HepG2 (cell line): ENCODE data around the gene BACH2.

Source experiments
- BCL6 ChIP-seq: IDR thresholded peaks from 2 replicates; pipeline ENCODE4 v1.6.1; 2016; ENCODE audit warnings: missing genetic modification reagents, missing compliant biosample characterization
- CCAR2 ChIP-seq: fragments of 200-400 bp; formaldehyde crosslinking; optimal IDR thresholded peaks from 2 replicates; pipeline ENCODE3; 2018; ENCODE audit warnings: low read depth, mild to moderate bottlenecking, low read length, moderate library complexity
- CTCF ChIP-seq: sonication (generic); formaldehyde crosslinking; IDR thresholded peaks from 2 replicates; pipeline ENCODE4 v1.5.0; 2020; ENCODE audit warnings: mild to moderate bottlenecking, missing genetic modification reagents, moderate library complexity
- GPN1 ChIP-seq: sonication (generic); formaldehyde crosslinking; IDR thresholded peaks from 2 replicates; pipeline ENCODE4 v1.5.1; 2020; ENCODE audit warnings: missing genetic modification reagents, borderline replicate concordance
- HOMEZ ChIP-seq: IDR thresholded peaks from 2 replicates; pipeline ENCODE4 v1.6.1; 2016; ENCODE audit warnings: low read depth
- MAX ChIP-seq: IDR thresholded peaks from 2 replicates; pipeline ENCODE4 v1.6.1; 2012; ENCODE audit warnings: inconsistent platforms
- MYC ChIP-seq: sonication (generic); formaldehyde crosslinking; IDR thresholded peaks from 2 replicates; pipeline ENCODE4 v1.9.0; 2021; ENCODE audit warnings: missing genetic modification reagents, borderline replicate concordance
- PRDM10 ChIP-seq: sonication (generic); formaldehyde crosslinking; IDR thresholded peaks from 2 replicates; pipeline ENCODE4 v1.4.0; 2020; ENCODE audit warnings: low read depth, missing genetic modification reagents
- RAD21 ChIP-seq: fragments of 450-650 bp; formaldehyde crosslinking; IDR thresholded peaks from 2 replicates; pipeline ENCODE4 v1.5.0; 2020; ENCODE audit warnings: mild to moderate bottlenecking
- ZNF205 ChIP-seq: IDR thresholded peaks from 2 replicates; pipeline ENCODE4 v1.6.1; 2018; ENCODE audit warnings: missing biosample characterization, missing genetic modification reagents
- ZNF570 ChIP-seq: sonication (generic); formaldehyde crosslinking; IDR thresholded peaks from 2 replicates; pipeline ENCODE4 v1.4.0; 2020; ENCODE audit warnings: mild to moderate bottlenecking, missing genetic modification reagents, borderline replicate concordance
- ZNF816 ChIP-seq: sonication (generic); formaldehyde crosslinking; IDR thresholded peaks from 2 replicates; pipeline ENCODE4 v1.8.0; 2022; ENCODE audit warnings: missing genetic modification reagents, mild to moderate bottlenecking, borderline replicate concordance

GRCh38 chr6:90107771-90108282 is 188.8 kb downstream of the BACH2 start:
- TF ChIP-seq CCAR2 (no peak), GPN1 (CRISPR knock-in tag) (no peak), MAX (no peak), ZNF816 (CRISPR knock-in tag) (no peak), BCL6 (CRISPR knock-in tag) (no peak), PRDM10 (CRISPR knock-in tag) (no peak), ZNF205 (CRISPR knock-in tag) (no peak), ZNF570 (CRISPR knock-in tag) (no peak), HOMEZ (CRISPR knock-in tag) (no peak), RAD21 (CRISPR knock-in tag) (no peak), CTCF (no peak), MYC (CRISPR knock-in tag) (no peak)
